ENCODE data around the gene THEMIS2. TPM values are rescaled to one million over a fixed set of nuclear protein-coding genes. Genes with fewer than 3 reads are reported as not detected.

Gene THEMIS2
- total and polyA plus RNA-seq, 11 donors, result 1.7 to 50.8 (median 6.1) TPM

DNA sequence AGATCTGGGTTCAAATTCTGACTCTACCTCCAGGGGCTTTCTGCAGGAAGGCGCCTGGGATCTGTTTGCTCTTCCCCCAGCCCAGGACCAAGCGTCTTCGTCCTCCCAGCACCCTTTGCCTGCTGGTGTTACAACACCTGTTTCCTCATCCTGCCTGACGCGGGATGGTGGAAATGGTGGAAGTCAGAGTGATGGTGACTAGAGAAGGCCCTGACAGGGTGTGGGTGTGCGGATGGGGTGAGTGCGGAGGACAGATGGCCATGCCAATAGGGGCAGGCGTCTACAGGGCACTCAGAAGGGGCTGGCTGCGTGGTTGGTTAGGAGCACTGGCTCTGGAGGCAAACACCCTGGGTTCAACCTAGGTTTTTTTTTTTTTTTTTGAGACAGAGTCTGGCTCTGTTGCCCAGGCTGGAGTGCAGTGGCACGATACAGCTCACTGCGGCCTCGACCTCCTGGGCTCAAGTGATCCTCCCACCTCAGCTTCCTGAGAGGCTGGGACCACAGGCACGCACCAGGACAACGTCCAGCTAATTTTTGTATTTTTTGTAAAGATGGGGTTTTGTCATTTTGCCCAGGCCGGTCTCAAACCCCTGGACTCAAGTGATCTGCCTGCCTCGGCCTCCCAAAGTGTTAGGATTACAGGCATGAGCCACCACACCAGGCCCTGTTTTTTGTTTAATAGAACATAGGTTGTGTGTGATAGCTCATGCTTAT, 1.5 kb downstream of the THEMIS2 start:
- intact Hi-C loops (cut with DNase I), result no loop called here
- peaks cover 0 to 18% (median 0%) of the 10 kb centered on the region in 9 donors for H3K36me3 ChIP-seq
- peaks cover 0 to 67% (median 1%) of the 10 kb centered on the region in 12 donors for H3K4me1 ChIP-seq
- WGBS, 4 donors, result 67 to 83% (median 74%) methylated on average over 16 of the region's 16 CpGs
- peak overlapping the region in 10 of 12 donors; percentile 21 to 88 (median 68) for H3K27ac ChIP-seq
- DNase-seq, result peak in 1 of 5 donors; percentile 45
- peak overlapping the region in 10 of 12 donors; percentile 43 to 89 (median 66) for H3K4me3 ChIP-seq
- no peaks in the 10 kb centered on the region for H3K9me3 ChIP-seq
- ATAC-seq, result peak; percentile 24 to 45 (median 37)
- no peak for TF ChIP-seq POLR2A (IDR thresholded peaks at IDR 0.05)
- TF ChIP-seq, protein P1, sequence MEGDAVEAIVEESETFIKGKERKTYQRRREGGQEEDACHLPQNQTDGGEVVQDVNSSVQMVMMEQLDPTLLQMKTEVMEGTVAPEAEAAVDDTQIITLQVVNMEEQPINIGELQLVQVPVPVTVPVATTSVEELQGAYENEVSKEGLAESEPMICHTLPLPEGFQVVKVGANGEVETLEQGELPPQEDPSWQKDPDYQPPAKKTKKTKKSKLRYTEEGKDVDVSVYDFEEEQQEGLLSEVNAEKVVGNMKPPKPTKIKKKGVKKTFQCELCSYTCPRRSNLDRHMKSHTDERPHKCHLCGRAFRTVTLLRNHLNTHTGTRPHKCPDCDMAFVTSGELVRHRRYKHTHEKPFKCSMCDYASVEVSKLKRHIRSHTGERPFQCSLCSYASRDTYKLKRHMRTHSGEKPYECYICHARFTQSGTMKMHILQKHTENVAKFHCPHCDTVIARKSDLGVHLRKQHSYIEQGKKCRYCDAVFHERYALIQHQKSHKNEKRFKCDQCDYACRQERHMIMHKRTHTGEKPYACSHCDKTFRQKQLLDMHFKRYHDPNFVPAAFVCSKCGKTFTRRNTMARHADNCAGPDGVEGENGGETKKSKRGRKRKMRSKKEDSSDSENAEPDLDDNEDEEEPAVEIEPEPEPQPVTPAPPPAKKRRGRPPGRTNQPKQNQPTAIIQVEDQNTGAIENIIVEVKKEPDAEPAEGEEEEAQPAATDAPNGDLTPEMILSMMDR (IDR thresholded peaks at IDR 0.05), result no peak
- H3K27me3 ChIP-seq, result peaks cover 0 to 10% (median 0%) of the 10 kb centered on the region in 9 donors

DNA sequence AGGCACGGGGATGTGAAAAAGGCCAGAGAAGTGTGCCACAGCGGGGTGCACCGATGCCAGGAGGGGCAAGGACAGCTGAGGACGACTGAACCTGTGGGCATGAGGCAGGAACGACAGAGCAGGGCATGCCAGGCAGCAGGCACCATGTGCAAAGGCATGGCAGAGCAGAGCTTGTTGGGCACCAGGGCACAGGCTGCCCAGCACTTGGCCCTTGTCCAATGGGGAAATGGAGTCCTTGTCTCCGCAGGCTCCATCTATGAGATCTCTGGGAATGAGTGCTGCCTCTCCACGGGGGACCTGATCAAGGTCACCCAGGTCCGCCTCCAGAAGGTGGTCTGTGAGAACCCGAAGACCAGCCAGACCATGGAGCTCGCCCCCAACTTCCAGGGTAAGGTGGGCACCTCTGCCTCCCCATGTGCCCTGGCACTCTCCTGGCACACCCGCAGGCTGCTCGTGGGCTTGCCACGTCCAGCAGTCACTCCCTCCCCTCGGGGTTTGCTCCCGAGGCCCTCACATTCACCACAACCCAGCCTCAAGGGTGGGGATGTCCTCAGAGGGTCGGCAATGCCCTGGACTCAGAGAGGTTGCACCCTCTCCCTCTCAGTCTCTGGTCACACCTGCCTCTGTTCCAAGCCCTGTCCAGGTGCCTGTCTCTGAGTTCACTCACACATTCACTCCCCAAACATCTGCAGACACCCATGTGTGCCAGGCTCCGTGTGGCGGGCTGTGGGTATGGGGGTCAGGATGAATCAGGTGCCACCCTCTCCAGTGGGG, 4.2 kb downstream of the THEMIS2 start:
- peaks cover 0 to 59% (median 0%) of the 10 kb centered on the region in 12 donors for H3K4me1 ChIP-seq
- H3K27me3 ChIP-seq, result peaks cover 0 to 10% (median 0%) of the 10 kb centered on the region in 9 donors
- intact Hi-C loops (cut with DNase I), result no loop called here
- DNase-seq, result peak in 1 of 5 donors; percentile 20
- peaks cover 0 to 43% (median 0%) of the 10 kb centered on the region in 9 donors for H3K36me3 ChIP-seq
- peak overlapping the region in 1 of 12 donors; percentile 12 for H3K4me3 ChIP-seq
- 85 to 90% (median 87%) methylated on average over 11 to 18 of the region's 18 CpGs for WGBS, 4 donors
- TF ChIP-seq, protein P1 (IDR thresholded peaks at IDR 0.05), result no peak
- no peak for TF ChIP-seq POLR2A (IDR thresholded peaks at IDR 0.05)
- no peak for ATAC-seq
- no peaks in the 10 kb centered on the region for H3K9me3 ChIP-seq
- H3K27ac ChIP-seq, result peak overlapping the region in 4 of 12 donors; percentile 9 to 88 (median 30)

DNA sequence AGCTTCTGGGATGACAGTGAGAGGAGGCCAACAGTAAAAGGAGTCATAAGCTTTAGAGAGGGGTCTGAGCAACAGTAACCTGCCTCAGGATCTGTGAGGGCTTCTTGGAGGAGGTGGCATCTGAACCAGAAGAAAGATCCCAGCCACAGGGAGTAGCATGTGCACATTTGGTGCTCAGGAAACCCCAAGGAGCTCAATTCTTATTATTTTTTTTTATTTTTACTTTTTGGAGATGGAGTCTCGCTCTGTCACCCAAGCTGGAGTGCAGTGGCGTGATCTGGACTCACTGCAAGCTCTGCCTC, 4.7 kb downstream of the THEMIS2 start:
- DNase-seq (no peak), ATAC-seq (no peak)
- peak overlapping the region in 1 of 12 donors; percentile 88 for H3K27ac ChIP-seq
- WGBS, 4 donors, result 96 to 100% (median 98%) methylated on average over 2 of the region's 2 CpGs
- H3K4me3 ChIP-seq, result no peak overlapping the region
- no peaks in the 10 kb centered on the region for H3K9me3 ChIP-seq
- peaks cover 0 to 64% (median 0%) of the 10 kb centered on the region in 12 donors for H3K4me1 ChIP-seq
- H3K27me3 ChIP-seq, result peaks cover 0 to 10% (median 0%) of the 10 kb centered on the region in 9 donors
- H3K36me3 ChIP-seq, result peaks cover 0 to 48% (median 0%) of the 10 kb centered on the region in 9 donors
- no peak for TF ChIP-seq POLR2A (IDR thresholded peaks at IDR 0.05)
- TF ChIP-seq, protein P1 (IDR thresholded peaks at IDR 0.05), result no peak
- intact Hi-C loops (cut with DNase I), result no loop called here

- Histone ChIP-seq H3K9me3 (no peaks in the 10 kb centered on the region), H3K27ac (peak overlapping the region in 1 of 12 donors; percentile 88), H3K4me3 (no peak overlapping the region), H3K36me3 (peaks cover 0 to 58% (median 0%) of the 10 kb centered on the region in 9 donors), H3K27me3 (peaks cover 0 to 3% (median 0%) of the 10 kb centered on the region in 9 donors), H3K4me1 (peaks cover 0 to 68% (median 0%) of the 10 kb centered on the region in 12 donors)
- intact Hi-C loops (cut with DNase I), result no loop called here
- no peak for TF ChIP-seq POLR2A (IDR thresholded peaks at IDR 0.05)
- TF ChIP-seq, protein P1 (IDR thresholded peaks at IDR 0.05), result no peak
- WGBS, 4 donors, result 82 to 87% (median 85%) methylated on average over 4 of the region's 4 CpGs
- no peak for DNase-seq
- no peak for ATAC-seq
Measured at GRCh38 chr1:27878039-27878438, 5.7 kb downstream of the THEMIS2 start.
